AG04450 (cell line): Measurements from ENCODE around the gene LARGE1. TPM values are rescaled to one million over a fixed set of nuclear protein-coding genes. Genes with fewer than 3 reads are reported as not detected.

Source experiments
- CTCF ChIA-PET: fragments of 300-600, 350-600 bp; formaldehyde crosslinking; extraction: SDS; loops from one replicate; lab custom pipeline; 2022; ENCODE audit warnings: antibody characterized with exemption, inconsistent platforms; lab: Charles Lee
- POLR2A ChIA-PET: fragments of 350-600 bp; formaldehyde crosslinking; extraction: SDS; loops from one replicate; lab custom pipeline; 2021; ENCODE audit warnings: antibody characterized with exemption, inconsistent platforms; lab: Yijun Ruan, JAX
- DNase-seq: peaks from one replicate; pipeline ENCODE4 v3.0.0-alpha.2; 2011; ENCODE audit warnings: low read depth, low spot score
- H3K27ac ChIP-seq: one replicate; pipeline ENCODE4 v1.5.1; 2012; ENCODE audit warnings: low read depth, low read length, control low read depth
- H3K27me3 ChIP-seq: one replicate; pipeline ENCODE4 v1.6.0; 2012; ENCODE audit warnings: low read length; ENCODE audit not compliant: control insufficient read depth, insufficient read depth
- H3K4me3 ChIP-seq: 2 replicates; pipeline ENCODE4 v1.5.1; 2011; ENCODE audit warnings: mild to moderate bottlenecking, low read depth, low read length, control low read depth
- H3K9me3 ChIP-seq: 2 replicates; pipeline ENCODE4 v1.5.1; 2012; ENCODE audit warnings: low read length; ENCODE audit not compliant: control insufficient read depth, insufficient read depth
- CTCF ChIP-seq: IDR thresholded peaks from 2 replicates; pipeline ENCODE4 v1.5.1; 2011; ENCODE audit warnings: low read depth, low read length, control low read depth, inconsistent platforms
- polyA plus RNA-seq: library from polyadenylated mRNA; depleted of rRNA; stranded (reverse); fragments of >200 nt; gene quantifications from 2 replicates; pipeline ENCODE4 v1.2.3, GENCODE V29; 2011

LARGE1 gene
- polyA plus RNA-seq, 1 experiment: 8.4 TPM

GRCh38 chr22:33600595-33600994, 319.7 kb downstream of the LARGE1 start:
- Histone ChIP-seq H3K9me3 (no peaks in the 10 kb centered on the region), H3K27me3 (no peaks in the 10 kb centered on the region), H3K27ac (no peak overlapping the region), H3K4me3 (no peak overlapping the region)
- DNase-seq: no peak
- POLR2A ChIA-PET: no interaction called here
- no peak for TF ChIP-seq CTCF
- CTCF ChIA-PET: no interaction called here

GRCh38 chr22:33600113-33600512, 320.2 kb downstream of the LARGE1 start:
- DNase-seq: no peak
- TF ChIP-seq CTCF: no peak
- ChIA-PET CTCF (no interaction called here), POLR2A (no interaction called here)
- no peaks in the 10 kb centered on the region for H3K9me3 ChIP-seq
- no peak overlapping the region for H3K27ac ChIP-seq
- no peak overlapping the region for H3K4me3 ChIP-seq
- no peaks in the 10 kb centered on the region for H3K27me3 ChIP-seq

- no peaks in the 10 kb centered on the region for H3K27me3 ChIP-seq
- ChIA-PET CTCF (no interaction called here), POLR2A (no interaction called here)
- no peak for DNase-seq
- no peak overlapping the region for H3K4me3 ChIP-seq
- no peaks in the 10 kb centered on the region for H3K9me3 ChIP-seq
- no peak overlapping the region for H3K27ac ChIP-seq
- no peak for TF ChIP-seq CTCF
Measured at GRCh38 chr22:33599596-33599995, 320.7 kb downstream of the LARGE1 start.

- ChIA-PET POLR2A (no interaction called here), CTCF (no interaction called here)
- no peaks in the 10 kb centered on the region for H3K27me3 ChIP-seq
- no peaks in the 10 kb centered on the region for H3K9me3 ChIP-seq
- H3K4me3 ChIP-seq: no peak overlapping the region
- no peak for TF ChIP-seq CTCF
- no peak overlapping the region for H3K27ac ChIP-seq
- no peak for DNase-seq
Measured at GRCh38 chr22:33598821-33599220, 321.5 kb downstream of the LARGE1 start.

- Histone ChIP-seq H3K9me3 (no peaks in the 10 kb centered on the region), H3K4me3 (no peak overlapping the region), H3K27me3 (no peaks in the 10 kb centered on the region), H3K27ac (no peak overlapping the region)
- POLR2A ChIA-PET: no interaction called here
- CTCF ChIA-PET: no interaction called here
- TF ChIP-seq CTCF: no peak
- no peak for DNase-seq
Measured at GRCh38 chr22:33597274-33597985, 322.8 kb downstream of the LARGE1 start.
